ENCODE results near the gene EIF2B5.
"Not testable (repeated sequence)": the region's sequence is repeated elsewhere in the genome, so short reads cannot be mapped to it uniquely, and the experiment has no call there.

Gene EIF2B5

DNA sequence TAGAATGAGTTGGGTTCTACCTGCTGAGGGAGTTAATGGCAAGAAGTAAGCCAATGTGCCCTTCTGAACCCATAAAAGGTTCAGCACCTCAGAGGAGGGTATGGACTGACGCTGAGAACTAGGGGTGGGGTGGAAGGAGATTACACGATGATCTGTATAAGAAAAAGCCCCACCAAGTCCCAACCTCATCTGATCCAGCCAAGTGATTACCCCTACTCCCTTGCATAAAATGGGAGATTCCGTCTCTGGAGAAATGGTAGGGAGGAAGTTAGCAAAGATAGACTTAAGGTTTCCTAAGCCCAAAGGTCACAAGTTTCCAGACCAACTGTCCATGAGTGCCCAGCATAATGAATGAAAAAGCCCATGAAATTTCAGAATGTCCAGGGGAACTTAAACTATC lies 12.9 kb downstream of the EIF2B5 start:
- no peak for FAIRE-seq

DNA sequence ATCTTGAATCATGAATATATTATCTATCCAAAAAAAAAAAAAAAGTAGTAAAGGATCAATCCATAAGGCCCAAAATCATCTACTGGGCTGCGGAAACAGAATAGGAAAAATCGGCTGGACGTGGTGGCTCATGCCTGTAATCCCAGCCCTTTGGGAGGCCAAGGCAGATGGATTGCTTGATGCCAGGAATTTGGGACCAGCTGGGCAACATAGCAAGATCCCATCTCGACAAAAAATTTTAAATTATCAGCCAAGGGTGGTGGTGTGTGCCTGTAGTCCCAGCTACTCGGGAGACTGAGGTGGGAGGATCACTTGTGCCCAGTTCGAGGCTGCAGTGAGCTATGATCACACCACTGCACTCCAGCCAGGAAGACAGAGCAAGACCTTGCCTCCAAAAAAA lies 14.0 kb downstream of the EIF2B5 start:
- no peak for FAIRE-seq

GRCh38 chr3:184149770-184150169 lies 14.6 kb downstream of the EIF2B5 start:
- not testable (repeated sequence) for FAIRE-seq

DNA sequence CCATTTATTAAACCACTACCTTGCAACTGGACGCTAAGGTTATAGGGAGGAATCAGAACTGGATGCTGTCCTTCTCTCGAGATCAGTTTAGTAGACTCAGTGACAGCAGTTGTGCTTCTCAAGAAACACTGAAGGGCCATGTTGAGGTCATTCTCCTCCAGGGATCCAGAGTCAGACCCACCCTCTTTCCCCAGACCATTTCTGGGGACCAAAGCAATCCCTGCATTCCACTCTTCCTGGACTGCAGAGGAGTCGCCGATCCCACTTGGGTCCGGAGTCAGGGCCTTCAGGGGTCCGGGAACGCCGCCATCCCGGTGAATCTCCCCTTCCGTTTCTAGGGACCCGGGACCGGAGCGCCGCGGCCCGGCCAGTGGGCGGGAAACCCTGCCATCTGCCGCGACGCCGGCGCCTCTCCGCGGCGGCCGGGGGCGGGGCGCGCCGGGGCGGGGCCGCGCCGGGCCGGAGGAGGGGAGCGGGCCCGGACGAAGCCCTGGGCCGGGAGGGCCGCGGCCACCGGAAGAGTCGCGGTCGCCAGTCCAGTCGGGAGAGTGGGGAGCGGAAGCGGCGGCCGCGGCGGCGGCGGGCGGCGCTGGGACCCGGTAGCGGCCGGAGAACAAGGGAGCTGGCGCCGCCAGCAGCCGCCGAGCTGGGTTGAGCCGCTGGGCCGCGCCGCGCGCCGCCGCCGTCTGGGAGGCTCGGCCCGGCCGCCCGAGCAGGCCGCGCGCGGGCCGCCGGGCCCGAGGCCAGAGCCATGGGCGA lies 19.9 kb downstream of the EIF2B5 start, which contains the start of gene DVL3:
Gene DVL3, plus strand, starts transcription at position 493 of the 759 bp plus-strand sequence. Its CDS starts 259 bp downstream, at position 752.
- FAIRE-seq, result no peak

DNA sequence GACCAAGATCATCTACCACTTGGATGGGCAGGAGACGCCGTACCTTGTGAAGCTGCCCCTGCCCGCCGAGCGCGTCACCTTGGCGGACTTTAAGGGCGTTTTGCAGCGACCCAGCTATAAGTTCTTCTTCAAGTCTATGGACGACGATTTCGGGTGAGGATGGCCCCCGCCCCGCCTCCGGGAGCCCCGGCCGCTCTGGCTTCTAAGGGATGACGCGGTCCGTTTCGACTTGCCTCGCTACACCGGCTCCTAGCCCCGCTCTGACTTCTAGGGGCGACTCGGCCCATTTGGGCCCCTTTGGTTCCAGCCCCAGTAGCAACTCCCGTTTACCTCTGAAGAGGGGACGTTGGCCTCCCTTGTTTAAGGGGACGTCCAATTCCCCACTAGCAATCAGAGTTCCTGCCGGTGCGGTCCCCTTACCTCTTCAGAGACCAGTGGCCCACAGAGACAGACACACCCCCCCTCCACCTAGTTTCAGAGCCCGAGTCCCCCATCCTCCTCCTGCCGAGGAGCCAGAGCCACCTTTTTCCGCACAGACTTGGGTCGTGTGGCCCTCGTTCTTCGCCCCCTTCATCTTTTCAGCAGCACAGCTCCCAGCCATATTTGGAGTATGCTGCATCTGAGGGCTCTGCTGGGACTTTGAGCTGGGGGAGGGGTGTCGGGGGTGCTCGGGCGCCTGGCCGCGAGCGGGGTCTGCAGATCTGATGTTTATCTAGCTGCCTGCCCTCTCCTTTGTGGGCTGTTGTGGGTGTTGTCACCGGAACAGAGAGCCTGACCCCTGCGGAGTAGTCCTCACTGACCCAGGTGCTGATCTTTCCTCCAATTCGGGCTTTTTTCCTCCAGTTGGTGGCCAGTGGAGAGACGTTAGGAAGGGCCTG lies 20.7 kb downstream of the EIF2B5 start:
- no peak for FAIRE-seq

DNA sequence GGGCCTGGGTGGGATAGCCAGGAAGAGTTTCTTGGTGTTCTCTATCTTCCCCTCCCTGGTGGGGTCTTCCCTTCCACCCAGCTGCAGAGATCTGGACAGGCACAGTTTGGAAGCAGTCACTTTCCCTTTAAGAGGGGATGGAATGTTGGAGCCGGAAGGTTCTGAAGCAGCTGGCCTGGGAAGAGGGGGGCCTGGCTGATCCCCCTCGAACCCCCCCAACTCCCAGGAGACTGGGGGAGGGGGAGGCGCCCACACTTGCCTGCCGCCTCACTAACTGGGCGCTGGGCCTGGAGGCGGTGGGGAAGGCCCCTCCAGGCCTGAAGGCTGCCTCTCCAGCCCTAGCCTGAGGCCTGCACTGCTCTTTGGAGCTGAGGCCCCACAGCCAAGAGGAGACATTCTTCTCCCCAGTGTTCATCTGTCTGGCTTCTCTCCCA lies 21.4 kb downstream of the EIF2B5 start:
- no peak for FAIRE-seq

DNA sequence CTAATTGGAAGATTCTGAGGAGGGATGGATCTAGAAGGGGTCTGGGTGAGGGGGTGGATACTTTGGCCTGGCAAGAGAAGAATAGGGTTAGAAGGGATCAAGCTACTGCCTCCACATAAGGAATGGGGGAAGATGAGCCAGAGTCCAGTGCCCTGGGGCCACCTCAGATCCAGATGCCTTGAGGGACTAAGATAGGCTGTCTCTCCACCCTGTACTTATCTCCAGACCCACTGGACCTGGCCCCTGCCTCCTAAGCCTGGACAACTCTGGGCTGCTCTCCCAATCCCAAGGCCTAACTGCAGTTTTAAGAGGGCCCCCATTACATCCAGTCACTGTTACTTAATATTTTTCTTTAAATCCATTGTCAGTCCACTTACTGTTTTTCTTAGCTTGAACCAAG lies 22.0 kb downstream of the EIF2B5 start:
- no peak for FAIRE-seq

DNA sequence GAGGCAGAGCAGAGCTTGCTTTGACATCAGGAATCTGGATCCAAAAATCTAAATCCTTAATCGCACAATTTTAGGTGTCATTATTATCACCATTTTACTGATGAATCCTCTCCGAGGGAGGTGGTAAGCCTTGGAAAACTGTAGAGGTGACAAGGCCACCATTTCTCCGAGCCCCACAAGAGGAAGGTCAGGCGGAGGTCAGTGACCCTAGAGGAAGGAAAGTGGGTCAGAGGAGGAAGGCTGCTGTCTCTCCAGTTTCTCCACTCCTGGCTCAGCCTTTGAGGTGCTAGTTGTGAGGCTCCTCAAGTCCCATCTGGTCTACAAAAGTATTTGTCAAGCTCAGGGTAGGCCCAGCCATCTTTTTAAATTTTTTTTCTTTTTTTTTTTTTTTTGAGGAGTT lies 23.2 kb downstream of the EIF2B5 start:
- FAIRE-seq, result no peak

DNA sequence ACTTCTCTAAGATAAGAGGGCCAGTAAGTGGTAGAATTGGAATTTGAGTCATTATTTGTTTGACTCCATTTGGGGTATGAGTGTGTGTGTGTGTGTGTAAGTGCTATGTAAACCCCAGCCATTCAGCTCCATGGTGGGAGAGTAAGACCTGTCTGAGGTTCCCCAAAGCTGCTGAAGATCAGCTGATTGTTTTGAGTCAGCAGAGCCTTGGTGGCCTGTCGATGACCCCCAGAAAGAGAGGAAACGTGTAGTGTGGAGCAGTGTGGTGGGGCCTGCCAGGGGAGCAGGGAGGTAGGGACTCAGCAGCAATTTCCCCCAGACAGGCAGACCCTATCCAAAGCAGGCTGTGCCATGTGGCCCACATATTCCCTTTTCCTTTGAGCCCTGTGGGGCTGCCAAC lies 25.3 kb downstream of the EIF2B5 start:
- FAIRE-seq, result no peak

DNA sequence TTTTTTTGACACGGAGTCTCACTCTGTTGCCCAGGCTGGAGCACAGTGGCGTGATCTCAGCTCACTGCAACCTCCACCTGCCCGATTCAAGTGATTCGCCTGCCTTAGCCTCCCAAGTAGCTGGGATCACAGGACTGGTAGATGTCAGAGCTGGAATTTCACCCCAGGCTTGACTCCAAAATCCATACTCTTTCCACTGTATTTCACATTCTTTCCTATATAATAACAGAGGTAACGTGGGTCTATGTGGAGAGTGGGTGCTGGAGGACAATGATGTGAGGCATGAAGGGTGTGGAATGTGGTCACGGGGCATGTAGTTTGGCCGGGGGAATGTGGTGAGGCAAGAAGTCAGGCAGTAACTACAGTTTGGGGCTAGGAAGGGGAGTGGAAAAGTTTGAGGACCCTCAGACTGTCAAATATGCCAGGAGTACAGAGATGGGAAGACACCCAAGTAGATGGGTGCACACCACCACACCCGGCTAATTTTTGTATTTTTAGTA lies 27.5 kb downstream of the EIF2B5 start:
- FAIRE-seq, result not testable (repeated sequence)

DNA sequence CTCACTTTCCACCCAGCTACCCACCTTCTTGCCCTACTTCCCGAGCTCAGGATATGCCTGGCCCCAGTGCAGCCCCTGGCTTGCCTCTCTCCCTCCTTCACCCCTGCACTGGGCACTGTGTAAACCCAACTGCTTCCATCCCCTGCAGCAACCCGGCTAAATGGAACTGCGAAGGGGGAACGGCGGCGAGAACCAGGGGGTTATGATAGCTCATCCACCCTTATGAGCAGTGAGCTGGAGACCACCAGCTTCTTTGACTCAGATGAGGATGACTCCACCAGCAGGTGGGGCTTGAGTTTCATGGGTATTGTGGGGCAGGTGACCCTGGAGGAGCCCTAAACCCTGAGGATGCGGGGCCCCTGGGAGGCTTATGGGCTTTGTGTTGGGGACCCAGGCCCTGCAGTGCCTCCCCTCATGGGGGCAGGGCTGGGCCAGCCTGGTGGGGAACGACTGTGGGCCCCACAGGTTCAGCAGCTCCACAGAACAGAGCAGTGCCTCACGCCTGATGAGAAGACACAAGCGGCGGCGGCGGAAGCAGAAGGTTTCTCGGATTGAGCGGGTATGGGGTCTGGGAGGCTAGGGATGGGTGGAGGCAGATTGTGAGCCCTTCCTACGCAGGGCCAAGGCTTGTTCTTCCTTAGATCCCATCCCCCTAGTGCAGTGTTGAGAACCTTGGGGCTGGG lies 29.6 kb downstream of the EIF2B5 start:
- no peak for FAIRE-seq

GRCh38 chr3:184165543-184165942 lies 30.4 kb downstream of the EIF2B5 start:
- no peak for FAIRE-seq

DNA sequence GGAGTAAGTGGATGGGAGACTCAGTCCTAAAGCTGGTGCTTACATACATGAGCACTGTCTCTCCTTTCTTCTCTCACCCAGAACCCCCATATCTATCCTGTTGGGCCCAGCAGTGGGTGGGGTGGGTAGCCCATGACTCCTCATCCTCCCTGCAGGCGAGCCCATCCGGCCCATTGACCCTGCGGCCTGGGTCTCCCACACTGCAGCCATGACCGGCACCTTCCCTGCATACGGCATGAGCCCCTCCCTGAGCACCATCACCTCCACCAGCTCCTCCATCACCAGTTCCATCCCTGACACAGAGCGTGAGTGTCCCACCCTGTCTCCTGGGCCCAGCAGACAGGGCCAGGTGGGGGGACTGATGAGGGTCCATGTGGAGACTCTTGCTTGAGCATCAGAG lies 31.5 kb downstream of the EIF2B5 start:
- no peak for FAIRE-seq

DNA sequence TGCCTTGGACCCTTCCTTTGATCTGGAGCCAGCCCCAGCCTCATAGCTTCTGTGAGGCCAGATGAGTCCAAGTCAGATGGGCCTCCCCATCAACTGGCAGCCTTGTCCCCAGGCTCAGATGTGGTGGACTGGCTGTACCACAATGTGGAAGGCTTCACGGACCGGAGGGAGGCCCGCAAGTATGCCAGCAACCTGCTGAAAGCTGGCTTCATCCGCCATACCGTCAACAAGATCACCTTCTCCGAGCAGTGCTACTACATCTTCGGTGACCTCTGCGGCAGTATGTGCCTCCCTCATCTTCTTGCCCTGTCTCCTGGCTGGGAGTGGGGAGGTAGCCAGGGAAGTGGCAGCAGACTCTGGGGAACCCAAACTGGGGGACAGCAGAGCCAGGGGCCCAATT lies 32.6 kb downstream of the EIF2B5 start:
- no peak for FAIRE-seq

DNA sequence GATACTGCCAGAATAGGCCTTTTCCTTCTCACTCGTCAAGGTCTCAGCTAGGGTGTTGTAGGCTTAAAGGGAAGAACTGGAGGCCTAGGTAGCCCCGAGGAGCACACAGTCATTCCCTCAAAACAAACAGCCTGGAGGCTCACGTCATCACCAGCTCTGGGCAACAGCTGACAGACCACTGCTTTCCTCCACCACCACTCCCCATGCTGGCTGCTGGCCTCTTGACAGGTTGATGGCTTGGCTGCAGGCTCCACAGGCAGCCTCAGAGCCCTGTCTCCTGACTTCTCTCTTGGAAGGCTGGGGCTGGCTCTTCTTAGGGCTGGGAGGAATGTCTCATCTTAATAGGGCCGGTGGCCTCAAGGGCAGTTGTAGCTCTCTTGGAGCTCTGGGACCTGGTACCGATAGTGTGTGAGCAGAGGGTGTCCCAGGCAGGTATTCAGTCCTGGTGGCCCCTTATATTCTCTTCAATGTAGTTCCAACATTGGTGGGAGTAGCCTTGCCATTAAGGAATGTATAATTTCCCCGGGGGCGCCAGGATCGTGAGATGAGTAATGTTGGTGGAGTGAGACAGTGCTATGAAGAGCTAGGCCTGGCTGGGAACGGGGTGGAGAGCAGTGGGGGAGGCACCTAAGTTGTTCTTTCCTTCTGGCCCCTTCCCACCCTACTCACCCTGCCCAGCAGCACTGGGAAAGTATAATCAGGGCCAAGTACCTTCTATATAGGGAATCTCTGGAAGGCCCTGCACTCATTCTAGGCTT lies 33.4 kb downstream of the EIF2B5 start:
- FAIRE-seq, result no peak

- FAIRE-seq, result no peak
Measured at GRCh38 chr3:184169896-184170875, 35.0 kb downstream of the EIF2B5 start.

GRCh38 chr3:184171562-184171961 lies 36.4 kb downstream of the EIF2B5 start:
- FAIRE-seq, result no peak

DNA sequence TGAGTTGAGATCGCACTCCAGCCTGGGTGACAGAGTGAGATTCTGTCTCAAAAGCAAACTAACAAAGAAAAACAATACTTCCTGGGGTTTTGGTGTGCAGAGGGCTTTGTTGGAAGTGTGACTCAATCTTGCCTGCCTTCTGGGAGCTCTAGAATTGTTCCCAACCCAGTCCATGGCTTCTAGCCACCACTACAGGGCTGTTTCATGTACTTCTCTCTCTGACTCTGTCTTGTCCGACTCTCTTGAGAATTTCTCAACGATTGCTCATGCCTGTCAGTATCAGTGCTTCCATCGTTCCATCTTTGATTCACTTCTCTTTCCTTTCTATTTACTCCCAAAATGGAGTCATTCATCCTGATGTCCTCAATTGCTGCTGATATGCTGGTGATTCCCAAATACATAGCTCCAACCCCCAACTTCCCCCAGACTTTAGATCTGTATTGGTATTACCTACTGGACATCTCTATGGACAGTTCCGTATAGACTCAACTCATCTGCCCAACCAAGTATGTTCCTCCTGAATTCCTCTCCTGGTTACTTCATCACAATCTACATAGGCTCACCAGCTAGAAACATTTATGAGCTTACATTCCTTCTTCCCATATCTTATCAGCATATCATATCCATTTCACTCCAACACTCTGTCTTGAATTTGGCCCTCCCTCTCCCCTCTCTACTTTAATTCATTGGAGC lies 37.7 kb downstream of the EIF2B5 start:
- no peak for FAIRE-seq

DNA sequence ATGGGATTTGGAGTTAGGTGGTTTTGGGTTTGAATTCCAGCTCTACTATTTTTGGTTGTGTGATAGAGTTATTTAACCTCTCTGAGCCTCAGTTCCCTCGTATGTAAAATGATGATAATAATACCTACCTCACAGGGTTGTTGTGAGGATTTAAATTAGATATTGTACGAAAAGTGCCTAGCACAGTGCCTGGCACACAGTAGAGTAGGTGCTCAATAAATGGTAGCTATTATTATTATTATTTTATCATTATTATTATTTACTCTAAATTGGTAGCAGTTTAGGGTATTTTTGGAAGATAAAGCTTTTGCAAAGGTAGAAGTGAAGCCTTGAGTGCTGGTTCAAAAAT lies 38.2 kb downstream of the EIF2B5 start:
- FAIRE-seq, result no peak

- FAIRE-seq, result no peak
Measured at GRCh38 chr3:184174284-184174645, 39.1 kb downstream of the EIF2B5 start.
